ENCODE data around the gene WASHC3.
A peak's percentile ranks its signal among the peaks of the same experiment; 100 is the strongest.

The WASHC3 gene

GRCh38 chr12:102067574-102068258 lies 5.9 kb upstream of the WASHC3 start:
- H3K27me3 ChIP-seq (replicated peaks; ENCODE audit: control insufficient read depth, insufficient read depth, low read length) = no peaks in the 10 kb centered on the region
- peak overlapping the region; percentile 8 for H3K9ac ChIP-seq (ENCODE audit: low read length)
- peak; percentile 54 for DNase-seq (ENCODE audit: low read depth)
- H3K4me1 ChIP-seq (ENCODE audit: control insufficient read depth, insufficient read depth, low read length) = peaks cover 33% of the 10 kb centered on the region
- H3K36me3 ChIP-seq (ENCODE audit: control insufficient read depth, insufficient read depth, low read length, severe bottlenecking) = no peaks in the 10 kb centered on the region
- peak overlapping the region; percentile 9 for H3K4me3 ChIP-seq (ENCODE audit: low read length)
- H3K9me3 ChIP-seq (ENCODE audit: control insufficient read depth, low read length) = no peaks in the 10 kb centered on the region

GRCh38 chr12:102064476-102064875 lies 2.7 kb upstream of the WASHC3 start:
- no peaks in the 10 kb centered on the region for H3K27me3 ChIP-seq (replicated peaks; ENCODE audit: control insufficient read depth, insufficient read depth, low read length)
- H3K4me1 ChIP-seq (ENCODE audit: control insufficient read depth, insufficient read depth, low read length) = peaks cover 28% of the 10 kb centered on the region
- H3K9ac ChIP-seq (ENCODE audit: low read length) = no peak overlapping the region
- no peaks in the 10 kb centered on the region for H3K9me3 ChIP-seq (ENCODE audit: control insufficient read depth, low read length)
- no peak for DNase-seq (ENCODE audit: low read depth)
- H3K4me3 ChIP-seq (ENCODE audit: low read length) = no peak overlapping the region
- H3K36me3 ChIP-seq (ENCODE audit: control insufficient read depth, insufficient read depth, low read length, severe bottlenecking) = peaks cover 6% of the 10 kb centered on the region

- H3K4me1 ChIP-seq (ENCODE audit: control insufficient read depth, insufficient read depth, low read length) = peaks cover 14% of the 10 kb centered on the region
- peaks cover 15% of the 10 kb centered on the region for H3K36me3 ChIP-seq (ENCODE audit: control insufficient read depth, insufficient read depth, low read length, severe bottlenecking)
- no peak overlapping the region for H3K4me3 ChIP-seq (ENCODE audit: low read length)
- H3K9me3 ChIP-seq (ENCODE audit: control insufficient read depth, low read length) = no peaks in the 10 kb centered on the region
- no peak for DNase-seq (ENCODE audit: low read depth)
- H3K27me3 ChIP-seq (replicated peaks; ENCODE audit: control insufficient read depth, insufficient read depth, low read length) = no peaks in the 10 kb centered on the region
- H3K9ac ChIP-seq (ENCODE audit: low read length) = no peak overlapping the region
These were observed 1.3 kb upstream of the WASHC3 start for GRCh38 chr12:102063069-102063468.

GRCh38 chr12:102062419-102062806 lies 622 bp upstream of the WASHC3 start:
- H3K36me3 ChIP-seq (ENCODE audit: control insufficient read depth, insufficient read depth, low read length, severe bottlenecking) = peaks cover 19% of the 10 kb centered on the region
- H3K9me3 ChIP-seq (ENCODE audit: control insufficient read depth, low read length) = no peaks in the 10 kb centered on the region
- no peaks in the 10 kb centered on the region for H3K27me3 ChIP-seq (replicated peaks; ENCODE audit: control insufficient read depth, insufficient read depth, low read length)
- peak overlapping the region; percentile 41 for H3K9ac ChIP-seq (ENCODE audit: low read length)
- H3K4me3 ChIP-seq (ENCODE audit: low read length) = peak overlapping the region; percentile 84
- DNase-seq (ENCODE audit: low read depth) = no peak
- H3K4me1 ChIP-seq (ENCODE audit: control insufficient read depth, insufficient read depth, low read length) = peaks cover 7% of the 10 kb centered on the region

- peaks cover 32% of the 10 kb centered on the region for H3K36me3 ChIP-seq (ENCODE audit: control insufficient read depth, insufficient read depth, low read length, severe bottlenecking)
- no peaks in the 10 kb centered on the region for H3K9me3 ChIP-seq (ENCODE audit: control insufficient read depth, low read length)
- H3K4me1 ChIP-seq (ENCODE audit: control insufficient read depth, insufficient read depth, low read length) = peaks cover 4% of the 10 kb centered on the region
- H3K27me3 ChIP-seq (replicated peaks; ENCODE audit: control insufficient read depth, insufficient read depth, low read length) = no peaks in the 10 kb centered on the region
- H3K4me3 ChIP-seq (ENCODE audit: low read length) = peak overlapping the region; percentile 84
- H3K9ac ChIP-seq (ENCODE audit: low read length) = peak overlapping the region; percentile 89
- no peak for DNase-seq (ENCODE audit: low read depth)
These were observed 663 bp downstream of the WASHC3 start for GRCh38 chr12:102061096-102061559.

- no peak overlapping the region for H3K4me3 ChIP-seq (ENCODE audit: low read length)
- H3K9me3 ChIP-seq (ENCODE audit: control insufficient read depth, low read length) = no peaks in the 10 kb centered on the region
- H3K36me3 ChIP-seq (ENCODE audit: control insufficient read depth, insufficient read depth, low read length, severe bottlenecking) = peaks cover 48% of the 10 kb centered on the region
- peaks cover 4% of the 10 kb centered on the region for H3K4me1 ChIP-seq (ENCODE audit: control insufficient read depth, insufficient read depth, low read length)
- H3K27me3 ChIP-seq (replicated peaks; ENCODE audit: control insufficient read depth, insufficient read depth, low read length) = no peaks in the 10 kb centered on the region
- no peak overlapping the region for H3K9ac ChIP-seq (ENCODE audit: low read length)
- DNase-seq (ENCODE audit: low read depth) = no peak
These were observed 2.4 kb downstream of the WASHC3 start for GRCh38 chr12:102059343-102059742.

GRCh38 chr12:102054345-102054744 lies 7.4 kb downstream of the WASHC3 start:
- Histone ChIP-seq H3K4me3 (ENCODE audit: low read length) (no peak overlapping the region), H3K27me3 (replicated peaks; ENCODE audit: control insufficient read depth, insufficient read depth, low read length) (no peaks in the 10 kb centered on the region), H3K9me3 (ENCODE audit: control insufficient read depth, low read length) (no peaks in the 10 kb centered on the region), H3K9ac (ENCODE audit: low read length) (no peak overlapping the region), H3K36me3 (ENCODE audit: control insufficient read depth, insufficient read depth, low read length, severe bottlenecking) (peaks cover 81% of the 10 kb centered on the region), H3K4me1 (ENCODE audit: control insufficient read depth, insufficient read depth, low read length) (no peaks in the 10 kb centered on the region)
- no peak for DNase-seq (ENCODE audit: low read depth)

- no peak for DNase-seq (ENCODE audit: low read depth)
- Histone ChIP-seq H3K9ac (ENCODE audit: low read length) (no peak overlapping the region), H3K4me3 (ENCODE audit: low read length) (no peak overlapping the region), H3K27me3 (replicated peaks; ENCODE audit: control insufficient read depth, insufficient read depth, low read length) (no peaks in the 10 kb centered on the region), H3K36me3 (ENCODE audit: control insufficient read depth, insufficient read depth, low read length, severe bottlenecking) (peaks cover 86% of the 10 kb centered on the region), H3K4me1 (ENCODE audit: control insufficient read depth, insufficient read depth, low read length) (no peaks in the 10 kb centered on the region), H3K9me3 (ENCODE audit: control insufficient read depth, low read length) (no peaks in the 10 kb centered on the region)
These were observed 8.8 kb downstream of the WASHC3 start for GRCh38 chr12:102053062-102053349.

- Histone ChIP-seq H3K36me3 (ENCODE audit: control insufficient read depth, insufficient read depth, low read length, severe bottlenecking) (peaks cover 88% of the 10 kb centered on the region), H3K4me3 (ENCODE audit: low read length) (no peak overlapping the region), H3K4me1 (ENCODE audit: control insufficient read depth, insufficient read depth, low read length) (no peaks in the 10 kb centered on the region), H3K9me3 (ENCODE audit: control insufficient read depth, low read length) (no peaks in the 10 kb centered on the region), H3K9ac (ENCODE audit: low read length) (no peak overlapping the region), H3K27me3 (replicated peaks; ENCODE audit: control insufficient read depth, insufficient read depth, low read length) (no peaks in the 10 kb centered on the region)
- DNase-seq (ENCODE audit: low read depth) = no peak
These were observed 9.4 kb downstream of the WASHC3 start for GRCh38 chr12:102052192-102053061.

GRCh38 chr12:102051431-102051965 lies 10.3 kb downstream of the WASHC3 start:
- Histone ChIP-seq H3K4me3 (ENCODE audit: low read length) (no peak overlapping the region), H3K27me3 (replicated peaks; ENCODE audit: control insufficient read depth, insufficient read depth, low read length) (no peaks in the 10 kb centered on the region), H3K36me3 (ENCODE audit: control insufficient read depth, insufficient read depth, low read length, severe bottlenecking) (peaks cover 88% of the 10 kb centered on the region), H3K9me3 (ENCODE audit: control insufficient read depth, low read length) (no peaks in the 10 kb centered on the region), H3K4me1 (ENCODE audit: control insufficient read depth, insufficient read depth, low read length) (no peaks in the 10 kb centered on the region), H3K9ac (ENCODE audit: low read length) (no peak overlapping the region)
- no peak for DNase-seq (ENCODE audit: low read depth)

GRCh38 chr12:102050660-102051430 lies 10.9 kb downstream of the WASHC3 start:
- peaks cover 88% of the 10 kb centered on the region for H3K36me3 ChIP-seq (ENCODE audit: control insufficient read depth, insufficient read depth, low read length, severe bottlenecking)

More at GRCh38 chr12:102050660-102051430, 10.9 kb downstream of the WASHC3 start:
- no peaks in the 10 kb centered on the region for H3K9me3 ChIP-seq (ENCODE audit: control insufficient read depth, low read length)
- no peak overlapping the region for H3K9ac ChIP-seq (ENCODE audit: low read length)
- DNase-seq (ENCODE audit: low read depth) = no peak
- H3K4me3 ChIP-seq (ENCODE audit: low read length) = no peak overlapping the region
- H3K27me3 ChIP-seq (replicated peaks; ENCODE audit: control insufficient read depth, insufficient read depth, low read length) = no peaks in the 10 kb centered on the region
- no peaks in the 10 kb centered on the region for H3K4me1 ChIP-seq (ENCODE audit: control insufficient read depth, insufficient read depth, low read length)
